ENCODE results near the gene LILRB1. TPM values are rescaled to one million over a fixed set of nuclear protein-coding genes. Genes with fewer than 3 reads are reported as not detected.
"Not testable (repeated sequence)": the region's sequence is repeated elsewhere in the genome, so short reads cannot be mapped to it uniquely, and the experiment has no call there.

Gene LILRB1
- total RNA-seq, 1 donor from 2014 or later, result not detected

DNA sequence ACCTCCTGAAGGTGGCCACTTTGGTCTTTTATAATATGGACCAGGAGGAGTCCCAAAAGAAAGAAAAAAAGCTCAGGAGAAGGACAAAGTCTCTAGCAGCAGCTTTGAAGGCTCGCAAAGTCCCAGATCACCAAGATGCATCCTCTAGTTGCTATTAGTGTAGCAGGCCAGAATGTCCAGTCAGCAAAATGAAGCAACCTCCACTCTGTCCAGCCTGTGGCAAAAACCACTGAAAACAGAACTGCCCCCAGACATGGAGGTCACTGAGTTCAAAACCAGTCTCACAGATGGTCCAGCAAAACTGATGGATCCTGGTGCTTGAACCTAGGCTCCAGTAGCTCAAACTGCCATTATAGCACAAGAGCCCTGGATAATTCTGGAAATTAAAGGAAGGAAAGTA, 42.9 kb downstream of the LILRB1 start:
- H3K4me3 Mint-ChIP-seq, result no peak overlapping the region
- peaks cover 2% of the 10 kb centered on the region for H3K36me3 Mint-ChIP-seq
- TF ChIP-seq, protein P1, sequence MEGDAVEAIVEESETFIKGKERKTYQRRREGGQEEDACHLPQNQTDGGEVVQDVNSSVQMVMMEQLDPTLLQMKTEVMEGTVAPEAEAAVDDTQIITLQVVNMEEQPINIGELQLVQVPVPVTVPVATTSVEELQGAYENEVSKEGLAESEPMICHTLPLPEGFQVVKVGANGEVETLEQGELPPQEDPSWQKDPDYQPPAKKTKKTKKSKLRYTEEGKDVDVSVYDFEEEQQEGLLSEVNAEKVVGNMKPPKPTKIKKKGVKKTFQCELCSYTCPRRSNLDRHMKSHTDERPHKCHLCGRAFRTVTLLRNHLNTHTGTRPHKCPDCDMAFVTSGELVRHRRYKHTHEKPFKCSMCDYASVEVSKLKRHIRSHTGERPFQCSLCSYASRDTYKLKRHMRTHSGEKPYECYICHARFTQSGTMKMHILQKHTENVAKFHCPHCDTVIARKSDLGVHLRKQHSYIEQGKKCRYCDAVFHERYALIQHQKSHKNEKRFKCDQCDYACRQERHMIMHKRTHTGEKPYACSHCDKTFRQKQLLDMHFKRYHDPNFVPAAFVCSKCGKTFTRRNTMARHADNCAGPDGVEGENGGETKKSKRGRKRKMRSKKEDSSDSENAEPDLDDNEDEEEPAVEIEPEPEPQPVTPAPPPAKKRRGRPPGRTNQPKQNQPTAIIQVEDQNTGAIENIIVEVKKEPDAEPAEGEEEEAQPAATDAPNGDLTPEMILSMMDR (IDR thresholded peaks at IDR 0.05; ENCODE audit: unreplicated experiment), result no peak
- no peak for DNase-seq (ENCODE audit: low spot score in 2 of 2, unreplicated experiment in 2 of 2)
- H3K27ac Mint-ChIP-seq, result no peak overlapping the region
- peaks cover 40% of the 10 kb centered on the region for H3K9me3 Mint-ChIP-seq
- H3K27me3 Mint-ChIP-seq (ENCODE audit: low read depth), result no peaks in the 10 kb centered on the region
- no peaks in the 10 kb centered on the region for H3K4me1 Mint-ChIP-seq

DNA sequence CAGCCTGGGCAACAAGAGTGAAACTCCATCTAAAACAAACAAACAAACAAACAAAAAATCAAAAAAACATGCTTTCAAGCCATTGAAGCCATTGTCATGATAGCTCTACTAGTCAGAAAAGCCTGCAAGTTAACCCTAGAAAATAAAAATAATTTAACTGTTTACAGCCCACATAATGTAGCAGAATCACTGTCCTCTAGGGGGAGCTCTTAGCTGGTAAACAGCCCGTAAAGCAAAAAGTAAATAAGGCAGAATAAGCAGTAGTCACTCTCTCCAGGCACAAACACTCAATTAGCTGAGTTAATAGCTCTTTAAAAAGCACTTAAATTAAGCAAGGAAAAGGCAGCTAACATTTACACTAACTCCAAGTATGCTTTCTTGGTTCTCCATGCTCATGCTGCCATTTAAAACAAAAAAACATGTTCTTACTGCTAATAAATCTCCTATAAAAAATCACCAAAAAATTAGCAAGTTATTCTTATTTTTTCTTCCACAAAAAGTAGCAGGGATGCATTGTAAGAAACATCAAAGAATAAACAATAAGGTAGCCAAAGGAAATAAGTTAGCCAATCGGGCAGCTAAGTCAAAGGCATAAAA, 43.8 kb downstream of the LILRB1 start:
- DNase-seq (ENCODE audit: low spot score in 2 of 2, unreplicated experiment in 2 of 2), result no peak
- H3K4me3 Mint-ChIP-seq, result no peak overlapping the region

DNA sequence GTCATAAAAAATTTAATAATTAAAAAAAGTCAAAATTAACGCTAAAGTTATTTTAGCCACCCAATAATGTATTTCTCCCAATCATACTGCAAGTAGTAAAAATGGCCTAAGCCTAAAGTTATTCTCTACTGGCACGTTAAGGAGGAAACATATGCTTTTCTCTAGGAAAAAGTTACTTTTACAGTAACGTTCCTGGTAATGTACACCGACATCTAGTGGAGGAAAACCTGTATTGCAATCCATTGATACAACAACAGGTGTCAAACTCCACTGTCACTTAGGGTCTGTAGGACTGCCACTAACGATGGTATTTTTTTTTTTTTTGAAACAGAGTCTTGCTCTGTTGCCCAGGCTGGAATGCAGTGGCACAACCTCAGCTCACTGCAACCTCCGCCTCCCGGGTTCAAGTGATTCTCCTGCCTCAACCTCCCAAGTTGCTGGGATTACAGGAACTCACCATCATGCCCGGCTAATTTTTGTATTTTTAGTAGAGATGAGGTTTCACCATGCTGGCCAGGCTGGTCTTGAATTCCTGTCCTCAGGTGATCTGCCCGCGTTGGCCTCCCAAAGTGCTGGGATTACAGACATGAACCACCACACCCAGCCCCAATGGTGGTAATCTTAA, 46.0 kb downstream of the LILRB1 start:
- H3K9me3 Mint-ChIP-seq, result peaks cover 24% of the 10 kb centered on the region
- not testable (repeated sequence) for H3K36me3 Mint-ChIP-seq; H3K27ac Mint-ChIP-seq; H3K4me1 Mint-ChIP-seq; DNase-seq (ENCODE audit: low spot score in 2 of 2, unreplicated experiment in 2 of 2); H3K4me3 Mint-ChIP-seq; H3K27me3 Mint-ChIP-seq (ENCODE audit: low read depth)
- TF ChIP-seq, protein P1 (IDR thresholded peaks at IDR 0.05; ENCODE audit: unreplicated experiment), result peak; percentile 68

More for the DNA sequence above, 43.8 kb downstream of the LILRB1 start:
- TF ChIP-seq, protein P1 (IDR thresholded peaks at IDR 0.05; ENCODE audit: unreplicated experiment), result no peak
- Mint-ChIP-seq H3K4me1 (no peaks in the 10 kb centered on the region), H3K27ac (no peak overlapping the region), H3K27me3 (ENCODE audit: low read depth) (no peaks in the 10 kb centered on the region), H3K36me3 (no peaks in the 10 kb centered on the region), H3K9me3 (peaks cover 34% of the 10 kb centered on the region)

DNA sequence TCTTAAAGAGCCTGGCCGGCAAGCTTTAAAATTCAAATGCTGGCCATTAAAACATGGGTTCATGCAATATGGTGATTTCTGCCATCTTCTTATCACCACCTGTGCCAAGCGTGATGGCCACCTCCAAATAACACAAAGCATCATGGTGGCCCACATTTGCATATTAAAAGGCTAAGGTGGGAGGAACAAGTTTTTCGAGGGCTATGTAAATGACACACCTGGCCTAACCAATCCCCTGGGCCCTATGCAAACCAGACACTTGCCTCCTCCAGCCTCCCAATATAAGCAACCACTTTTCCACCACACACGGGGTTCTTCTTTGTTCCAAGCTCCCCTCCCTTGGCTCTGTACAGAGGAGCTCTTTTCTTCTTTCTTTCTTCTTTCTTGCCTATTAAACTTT, 46.9 kb downstream of the LILRB1 start:
- TF ChIP-seq, protein P1 (IDR thresholded peaks at IDR 0.05; ENCODE audit: unreplicated experiment), result no peak
- H3K4me1 Mint-ChIP-seq, result no peaks in the 10 kb centered on the region
- no peak overlapping the region for H3K27ac Mint-ChIP-seq
- H3K4me3 Mint-ChIP-seq, result no peak overlapping the region
- DNase-seq (ENCODE audit: low spot score in 2 of 2, unreplicated experiment in 2 of 2), result no peak
- no peaks in the 10 kb centered on the region for H3K27me3 Mint-ChIP-seq (ENCODE audit: low read depth)
- H3K36me3 Mint-ChIP-seq, result no peaks in the 10 kb centered on the region
- H3K9me3 Mint-ChIP-seq, result peaks cover 27% of the 10 kb centered on the region

DNA sequence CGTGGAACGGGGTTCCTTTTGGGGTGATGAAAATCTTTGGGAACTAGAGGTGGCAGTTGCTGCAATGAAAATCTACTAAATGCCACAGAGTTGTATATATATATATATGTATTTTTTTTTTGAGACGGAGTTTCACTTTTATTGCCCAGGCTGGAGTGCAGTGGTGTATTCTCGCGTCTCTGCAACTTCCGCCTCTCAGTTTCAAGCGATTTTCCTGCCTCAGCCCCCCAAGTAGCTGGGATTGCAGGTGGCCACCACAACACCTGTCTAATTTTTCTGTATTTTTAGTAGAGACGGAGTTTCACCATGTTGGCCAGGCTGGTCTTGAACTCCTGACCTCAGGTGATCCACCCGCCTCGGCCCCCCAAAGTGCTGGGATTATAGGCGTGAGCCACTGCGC, 51.3 kb downstream of the LILRB1 start:
- not testable (repeated sequence) for H3K27ac Mint-ChIP-seq; H3K4me1 Mint-ChIP-seq; H3K36me3 Mint-ChIP-seq; H3K4me3 Mint-ChIP-seq; DNase-seq (ENCODE audit: low spot score in 2 of 2, unreplicated experiment in 2 of 2); H3K27me3 Mint-ChIP-seq (ENCODE audit: low read depth)
- peaks cover 51% of the 10 kb centered on the region for H3K9me3 Mint-ChIP-seq

DNA sequence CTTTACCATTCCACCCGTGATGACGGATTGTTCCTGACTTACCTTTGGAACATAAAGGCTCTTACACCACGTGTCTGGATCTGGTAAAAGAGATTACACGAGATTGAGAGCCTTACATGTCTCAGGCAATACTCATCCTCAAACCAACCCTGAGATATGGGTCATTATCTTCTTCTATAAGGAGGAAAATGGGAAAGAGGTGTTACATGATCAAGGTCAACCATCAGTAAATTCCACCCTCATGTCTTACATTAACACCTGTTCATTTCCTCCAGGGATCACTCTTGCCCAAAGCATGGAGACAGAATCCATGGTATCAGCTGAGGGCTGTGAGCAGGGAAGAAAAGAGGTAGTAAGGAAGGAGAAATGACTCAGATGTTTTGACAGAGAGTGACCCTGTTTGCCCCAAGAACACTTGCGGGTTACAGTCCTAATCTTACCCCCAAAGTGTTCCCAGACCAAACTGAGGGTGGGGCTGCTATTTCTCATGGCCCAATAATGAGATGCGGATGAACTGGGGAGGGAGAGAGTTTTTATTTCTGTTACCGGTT, 52.1 kb downstream of the LILRB1 start:
- Mint-ChIP-seq H3K27me3 (ENCODE audit: low read depth) (no peaks in the 10 kb centered on the region), H3K4me1 (no peaks in the 10 kb centered on the region), H3K27ac (no peak overlapping the region), H3K9me3 (peaks cover 57% of the 10 kb centered on the region), H3K36me3 (no peaks in the 10 kb centered on the region), H3K4me3 (no peak overlapping the region)
- TF ChIP-seq, protein P1 (IDR thresholded peaks at IDR 0.05; ENCODE audit: unreplicated experiment), result no peak
- no peak for DNase-seq (ENCODE audit: low spot score in 2 of 2, unreplicated experiment in 2 of 2)

All from mesothelial cell of epicardium (in vitro differentiated cells).